ENCODE data around the gene TSHB.

GRCh38 chr1:115062542-115063004, 32.9 kb downstream of the TSHB start:
- TF ChIP-seq CTCF (IDR thresholded peaks at IDR 0.05) = no peak
- TF ChIP-seq POLR2A (IDR thresholded peaks at IDR 0.05) = no peak
- TF ChIP-seq EP300 (IDR thresholded peaks at IDR 0.05) = no peak

All from tibial nerve (tissue), 4 donors.